WERI-Rb-1 (cell line): Measurements from ENCODE around the gene CDC42BPB.
A peak's percentile ranks its signal among the peaks of the same experiment; 100 is the strongest.

Experiments used
- DNase-seq: peaks from one replicate; pipeline ENCODE4 v3.0.0-alpha.2; 2020
- H3K27ac ChIP-seq: fragments of 250-450 bp; sonication (Bioruptor Pico); 2 replicates; pipeline ENCODE4 v1.5.1; 2020; ENCODE audit warnings: mild to moderate bottlenecking, moderate library complexity
- H3K27me3 ChIP-seq: fragments of 250-450 bp; sonication (Bioruptor Pico); 2 replicates; pipeline ENCODE4 v1.5.1; 2021; ENCODE audit warnings: mild to moderate bottlenecking, low read depth, moderate library complexity; ENCODE audit not compliant: insufficient read depth, severe bottlenecking
- H3K36me3 ChIP-seq: fragments of 250-450 bp; sonication (Bioruptor Pico); 2 replicates; pipeline ENCODE4 v1.5.1; 2020; ENCODE audit warnings: mild to moderate bottlenecking, moderate library complexity
- H3K4me3 ChIP-seq: 2 replicates; pipeline ENCODE4 v1.5.1; 2011; ENCODE audit warnings: low read depth, mild to moderate bottlenecking, control low read depth, low read length
- H3K9me3 ChIP-seq: fragments of 250-450 bp; sonication (Bioruptor Pico); 2 replicates; pipeline ENCODE4 v1.5.1; 2021; ENCODE audit warnings: mild to moderate bottlenecking, moderate library complexity; ENCODE audit not compliant: severe bottlenecking
- TF ChIP-seq, protein P1 (sequence below): IDR thresholded peaks from 2 replicates; pipeline ENCODE4 v1.5.1; 2011; ENCODE audit warnings: low read depth, mild to moderate bottlenecking, control low read depth, inconsistent platforms, low read length

CDC42BPB gene

DNA sequence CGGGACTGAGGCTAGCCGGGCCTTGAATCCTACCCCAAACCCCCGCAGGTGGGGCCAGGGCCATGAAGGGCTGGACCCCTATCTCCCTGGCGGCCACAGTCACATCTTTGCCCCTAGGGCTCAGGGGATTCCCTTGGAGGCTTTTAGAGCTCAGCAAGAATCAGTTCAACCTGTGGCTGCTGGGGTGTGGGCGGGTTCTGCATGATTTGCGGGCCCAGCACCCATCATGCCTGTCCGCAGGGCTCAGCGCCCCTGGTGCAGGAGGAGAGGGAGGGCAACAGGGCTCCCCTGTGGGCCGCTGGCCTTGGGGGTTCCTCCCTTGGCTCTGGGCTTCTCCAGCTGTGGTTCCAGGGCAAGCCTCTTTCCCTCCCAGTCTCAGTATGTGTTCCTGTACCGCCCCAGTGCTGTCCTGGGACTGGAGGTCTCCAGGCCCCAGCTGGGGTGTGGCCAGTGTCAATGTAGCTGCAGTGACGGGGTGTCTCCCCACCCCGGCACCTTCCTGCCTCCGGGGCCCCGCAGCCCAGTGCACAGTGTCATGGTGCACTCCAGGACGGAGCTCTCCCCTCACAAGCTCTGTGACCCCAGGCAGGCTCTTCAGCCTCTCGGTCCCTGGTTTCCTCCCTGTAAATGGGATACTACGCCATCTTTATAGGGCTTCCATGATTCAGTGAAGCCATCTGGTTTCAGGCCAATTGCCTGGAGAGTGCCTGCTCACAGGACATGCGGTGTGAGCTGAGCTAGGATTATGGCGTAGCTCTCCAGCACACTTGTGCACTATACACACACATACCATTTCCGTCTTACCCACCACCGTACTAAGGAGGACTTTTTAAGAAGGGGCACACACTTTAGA is 16.8 kb upstream of the CDC42BPB start:
- H3K27ac ChIP-seq = peak overlapping the region; percentile 47
- no peak overlapping the region for H3K4me3 ChIP-seq
- TF ChIP-seq, protein P1, sequence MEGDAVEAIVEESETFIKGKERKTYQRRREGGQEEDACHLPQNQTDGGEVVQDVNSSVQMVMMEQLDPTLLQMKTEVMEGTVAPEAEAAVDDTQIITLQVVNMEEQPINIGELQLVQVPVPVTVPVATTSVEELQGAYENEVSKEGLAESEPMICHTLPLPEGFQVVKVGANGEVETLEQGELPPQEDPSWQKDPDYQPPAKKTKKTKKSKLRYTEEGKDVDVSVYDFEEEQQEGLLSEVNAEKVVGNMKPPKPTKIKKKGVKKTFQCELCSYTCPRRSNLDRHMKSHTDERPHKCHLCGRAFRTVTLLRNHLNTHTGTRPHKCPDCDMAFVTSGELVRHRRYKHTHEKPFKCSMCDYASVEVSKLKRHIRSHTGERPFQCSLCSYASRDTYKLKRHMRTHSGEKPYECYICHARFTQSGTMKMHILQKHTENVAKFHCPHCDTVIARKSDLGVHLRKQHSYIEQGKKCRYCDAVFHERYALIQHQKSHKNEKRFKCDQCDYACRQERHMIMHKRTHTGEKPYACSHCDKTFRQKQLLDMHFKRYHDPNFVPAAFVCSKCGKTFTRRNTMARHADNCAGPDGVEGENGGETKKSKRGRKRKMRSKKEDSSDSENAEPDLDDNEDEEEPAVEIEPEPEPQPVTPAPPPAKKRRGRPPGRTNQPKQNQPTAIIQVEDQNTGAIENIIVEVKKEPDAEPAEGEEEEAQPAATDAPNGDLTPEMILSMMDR = no peak
- H3K27me3 ChIP-seq = no peaks in the 10 kb centered on the region
- H3K36me3 ChIP-seq = no peaks in the 10 kb centered on the region
- DNase-seq = no peak
- no peaks in the 10 kb centered on the region for H3K9me3 ChIP-seq

- TF ChIP-seq, protein P1 = no peak
- H3K4me3 ChIP-seq = no peak overlapping the region
- no peak overlapping the region for H3K27ac ChIP-seq
- no peak for DNase-seq
- H3K9me3 ChIP-seq = no peaks in the 10 kb centered on the region
- H3K36me3 ChIP-seq = no peaks in the 10 kb centered on the region
- no peaks in the 10 kb centered on the region for H3K27me3 ChIP-seq
Observed at GRCh38 chr14:103073367-103073875, 16.1 kb upstream of the CDC42BPB start.

DNA sequence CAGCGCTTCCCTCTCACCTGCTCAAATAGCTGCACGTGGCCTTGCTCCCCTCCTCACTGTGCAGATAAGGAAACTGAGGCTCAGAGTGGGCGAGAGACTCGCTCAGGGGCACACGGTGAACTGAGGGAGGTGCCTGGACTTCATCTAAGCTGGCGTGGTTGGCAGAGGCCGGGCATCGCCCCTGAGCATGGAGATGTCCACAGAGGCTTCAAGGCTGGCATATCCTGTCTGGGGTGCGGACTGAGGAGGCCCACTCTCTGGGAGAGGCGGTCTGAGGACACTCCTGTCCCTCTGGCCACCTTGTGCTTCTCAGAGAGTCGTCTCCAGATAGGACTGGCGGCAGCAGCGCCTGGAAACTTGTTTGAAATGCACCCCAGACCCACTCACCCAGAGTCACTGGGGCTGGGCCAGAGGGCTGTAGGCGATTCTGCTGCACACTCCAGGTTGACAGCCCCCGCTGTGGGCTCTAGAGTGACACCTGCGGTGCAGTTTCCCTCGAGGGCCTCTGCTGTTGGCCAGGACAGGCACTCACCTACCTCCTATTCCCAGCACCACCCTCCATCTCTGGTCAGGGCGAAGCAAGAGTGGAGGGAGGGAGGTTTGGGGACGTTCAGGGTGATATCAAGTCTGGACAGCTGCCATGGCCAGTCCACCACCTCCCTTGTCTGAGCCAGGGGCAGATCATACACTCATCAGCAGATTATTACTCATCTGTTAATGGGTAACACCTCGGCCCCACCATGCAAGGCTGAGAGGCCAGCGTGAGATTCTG is 15.4 kb upstream of the CDC42BPB start:
- no peaks in the 10 kb centered on the region for H3K36me3 ChIP-seq
- no peaks in the 10 kb centered on the region for H3K27me3 ChIP-seq
- H3K27ac ChIP-seq = no peak overlapping the region
- TF ChIP-seq, protein P1 = peak; percentile 45
- H3K9me3 ChIP-seq = no peaks in the 10 kb centered on the region
- H3K4me3 ChIP-seq = no peak overlapping the region
- DNase-seq = no peak

DNA sequence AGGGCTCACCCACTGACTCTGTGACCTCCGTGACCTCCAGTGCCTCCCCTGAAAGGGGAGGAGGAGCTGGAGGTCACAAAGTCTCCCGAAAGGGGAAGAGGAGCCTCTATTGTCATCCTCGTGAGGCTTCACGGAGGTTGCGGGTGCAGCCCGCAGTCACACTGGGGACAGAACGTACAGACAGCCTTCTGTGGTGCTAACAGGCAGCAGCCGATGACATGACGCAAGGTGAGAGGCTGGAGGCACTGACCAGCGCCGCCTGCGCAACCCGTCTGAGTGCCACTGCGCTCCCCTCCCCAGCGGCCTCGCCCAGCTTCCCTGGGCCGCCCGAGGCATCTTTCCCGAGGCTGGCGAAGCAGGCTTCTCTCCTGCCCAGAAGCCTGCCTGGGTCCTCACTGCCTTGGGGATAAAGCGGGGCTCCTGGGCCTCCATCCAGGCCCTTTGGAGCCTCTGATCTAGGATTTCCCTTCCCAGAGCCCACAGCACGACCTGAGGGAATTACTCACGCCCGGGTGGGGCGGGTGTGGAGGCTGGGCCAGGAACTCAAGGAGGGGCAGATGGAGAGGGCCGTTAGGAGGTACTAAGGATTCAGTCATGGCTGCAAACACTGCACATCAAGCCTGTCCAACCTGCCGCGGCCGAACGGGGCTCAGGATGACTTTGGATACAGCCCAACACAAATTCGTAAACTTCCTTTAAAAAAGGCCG is 14.3 kb upstream of the CDC42BPB start:
- H3K9me3 ChIP-seq = no peaks in the 10 kb centered on the region
- TF ChIP-seq, protein P1 = no peak
- H3K27me3 ChIP-seq = no peaks in the 10 kb centered on the region
- no peak overlapping the region; the same call in 1 of the 2 replicates for H3K27ac ChIP-seq
- DNase-seq = no peak
- no peak overlapping the region for H3K4me3 ChIP-seq
- no peaks in the 10 kb centered on the region for H3K36me3 ChIP-seq

DNA sequence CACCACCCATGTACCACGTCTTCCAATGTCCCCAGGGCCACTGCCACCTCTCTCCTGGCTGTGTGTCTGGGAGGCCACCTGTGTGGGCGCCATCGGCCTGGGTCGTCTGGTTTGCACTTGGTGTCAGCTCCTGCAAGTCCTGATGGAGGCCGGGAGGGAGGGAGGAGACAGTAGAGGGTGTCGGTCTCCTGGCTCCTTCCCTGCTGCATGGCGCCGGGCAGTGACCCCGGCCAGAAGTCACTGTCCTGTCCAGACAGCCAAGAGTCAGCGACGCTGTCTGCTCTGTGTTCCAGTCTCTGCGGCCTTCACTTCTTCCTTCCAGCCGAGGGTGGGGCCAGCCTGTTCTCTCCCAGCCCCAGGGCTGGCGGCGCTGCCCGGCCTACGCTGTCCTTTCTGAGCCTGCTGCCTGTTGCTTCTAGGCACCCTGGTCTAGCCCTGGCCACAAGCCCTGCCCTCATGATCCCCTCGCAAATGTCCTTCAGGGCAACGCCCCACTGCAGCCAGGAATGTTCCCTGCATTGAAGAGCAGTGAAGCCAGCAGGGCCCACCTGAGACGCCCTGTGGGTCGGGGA is 13.7 kb upstream of the CDC42BPB start:
- no peak for DNase-seq
- Histone ChIP-seq H3K27me3 (no peaks in the 10 kb centered on the region), H3K9me3 (no peaks in the 10 kb centered on the region), H3K27ac (no peak overlapping the region), H3K36me3 (no peaks in the 10 kb centered on the region), H3K4me3 (no peak overlapping the region)
- TF ChIP-seq, protein P1 = no peak
